HepG2 (cell line): ENCODE measurements around the gene APOM. TPM values are rescaled to one million over a fixed set of nuclear protein-coding genes. Genes with fewer than 3 reads are reported as not detected.
A peak's percentile ranks its signal among the peaks of the same experiment; 100 is the strongest.

ENCODE experiments used
- ATAC-seq: fragments of 200-7000 bp; cut with Tn5 transposase; 3 replicates; pipeline ENCODE4 v1.9.1; 2020; ENCODE audit warnings: mild to moderate bottlenecking, moderate library complexity
- BruUV-seq: library from RNA; stranded (reverse); fragments of 400-500 nt; replicated peaks from 2 replicates; lab custom pipeline; 2021; lab: Mats Ljungman, UMichigan
- CTCF ChIA-PET: fragments of 300-600 bp; formaldehyde crosslinking; extraction: SDS; loops from one replicate; lab custom pipeline; 2021; ENCODE audit warnings: low total read pairs, inconsistent platforms, low intra/inter-chr PET ratio; lab: Yijun Ruan, JAX
- POLR2A ChIA-PET: fragments of 350-600 bp; sonication (Branson Sonifier 250); formaldehyde crosslinking; loops from one replicate; lab custom pipeline; 2020; ENCODE audit warnings: antibody characterized with exemption, inconsistent platforms; lab: Yijun Ruan, JAX
- DNase-seq: peaks from one replicate; pipeline ENCODE4 v3.0.0-alpha.2; 2015; ENCODE audit warnings: low spot score
- FAIRE-seq: peaks from 3 replicates; lab custom pipeline; 2011; peaks lifted over from hg19 to GRCh38; lab: Jason Lieb, UNC
- H2AFZ ChIP-seq: one replicate; pipeline ENCODE4 v1.6.1; 2011; ENCODE audit warnings: low read length, inconsistent platforms
- H3K27ac ChIP-seq: fragments of 300-600 bp; 3 replicates; pipeline ENCODE4 v1.8.0; 2011; ENCODE audit warnings: mixed run types, mild to moderate bottlenecking, mixed read lengths, low read length, inconsistent platforms; ENCODE audit not compliant: insufficient read depth; ENCODE audit errors: extremely low read length
- H3K27me3 ChIP-seq, 2 experiments: fragments of 200-600 bp in 1 of 2; 2 replicates in 1 of 2; 3 replicates in 1 of 2; pipeline versions ENCODE4 v1.6.0 to v1.8.0; 2011; ENCODE audit warnings: low read length in 2 of 2, mild to moderate bottlenecking in 2 of 2, moderate library complexity in 2 of 2, inconsistent platforms in 1 of 2; ENCODE audit not compliant: insufficient read depth in 2 of 2, control insufficient read depth in 1 of 2
- H3K36me3 ChIP-seq, 2 experiments: fragments of 200-600 bp in 1 of 2; replicated peaks in 1 of 2; 2 replicates in 1 of 2; 3 replicates in 1 of 2; pipeline versions ENCODE4 v1.5.1 to v1.8.0; 2011; ENCODE audit warnings: low read length in 2 of 2, inconsistent platforms in 1 of 2; ENCODE audit not compliant: insufficient read depth in 2 of 2, control insufficient read depth in 1 of 2
- H3K4me1 ChIP-seq: 2 replicates; pipeline ENCODE4 v1.5.1; 2012; ENCODE audit warnings: low read length, inconsistent platforms; ENCODE audit not compliant: insufficient read depth
- H3K4me2 ChIP-seq: 2 replicates; pipeline ENCODE4 v1.6.0; 2011; ENCODE audit warnings: low read depth, low read length, inconsistent platforms
- H3K4me3 ChIP-seq, 3 experiments: fragments of 200-600 bp in 1 of 3; sonication (generic), shearing (Covaris generic) in 1 of 3; replicated peaks in 1 of 3; 2 replicates each; pipeline ENCODE4 v1.5.1; 2011 to 2016; ENCODE audit warnings: low read length in 3 of 3, inconsistent platforms in 2 of 3, low read depth in 2 of 3, mild to moderate bottlenecking in 2 of 3, control low read depth in 1 of 3, mixed read lengths in 1 of 3; ENCODE audit not compliant: insufficient read depth in 1 of 3
- H3K79me2 ChIP-seq: one replicate; pipeline ENCODE4 v1.6.1; 2011; ENCODE audit warnings: low read length, inconsistent platforms; ENCODE audit not compliant: insufficient read depth
- H3K9ac ChIP-seq: 2 replicates; pipeline ENCODE4 v1.6.0; 2011; ENCODE audit warnings: mild to moderate bottlenecking, low read depth, low read length, inconsistent platforms; ENCODE audit not compliant: insufficient read depth
- H3K9me3 ChIP-seq: 2 replicates; pipeline ENCODE4 v1.5.1; 2012; ENCODE audit warnings: mild to moderate bottlenecking, low read length
- H4K20me1 ChIP-seq: 2 replicates; pipeline ENCODE4 v1.6.0; 2011; ENCODE audit warnings: inconsistent platforms, mild to moderate bottlenecking, low read length, moderate library complexity; ENCODE audit not compliant: insufficient read depth
- AKNA ChIP-seq: sonication (generic); formaldehyde crosslinking; IDR thresholded peaks from 2 replicates; pipeline ENCODE4 v1.4.0; 2020; ENCODE audit warnings: missing genetic modification reagents, borderline replicate concordance
- ARID4A ChIP-seq: sonication (generic); formaldehyde crosslinking; IDR thresholded peaks from 2 replicates; pipeline ENCODE4 v1.5.0; 2020; ENCODE audit warnings: mild to moderate bottlenecking, missing genetic modification reagents, borderline replicate concordance
- ATF5 ChIP-seq: sonication (generic); formaldehyde crosslinking; IDR thresholded peaks from 2 replicates; pipeline ENCODE4 v1.4.0; 2020; ENCODE audit warnings: mild to moderate bottlenecking, low read depth, missing genetic modification reagents
- GZF1 ChIP-seq: sonication (generic); formaldehyde crosslinking; IDR thresholded peaks from 2 replicates; pipeline ENCODE4 v1.5.1; 2020; ENCODE audit warnings: mild to moderate bottlenecking, missing genetic modification reagents
- MAFK ChIP-seq, 2 experiments: IDR thresholded peaks in 1 of 2; conservative IDR thresholded peaks in 1 of 2; 2 replicates each; pipeline ENCODE4 v1.6.1; 2011; ENCODE audit warnings: improper control_type of control experiment in 2 of 2, low read length in 2 of 2
- MTA1 ChIP-seq: sonication (generic); formaldehyde crosslinking; IDR thresholded peaks from 2 replicates; pipeline ENCODE4 v1.4.0; 2020; ENCODE audit warnings: missing genetic modification reagents, mild to moderate bottlenecking, borderline replicate concordance
- NR2F1 ChIP-seq, 2 experiments: fragments of 450-650 bp in 1 of 2; formaldehyde crosslinking in 1 of 2; IDR thresholded peaks; 2 replicates each; pipeline versions ENCODE4 v1.5.0 to v1.6.1; 2016 to 2020; ENCODE audit warnings: mild to moderate bottlenecking in 1 of 2, missing compliant biosample characterization in 1 of 2, missing genetic modification reagents in 1 of 2, moderate library complexity in 1 of 2
- SSRP1 ChIP-seq: IDR thresholded peaks from 2 replicates; pipeline ENCODE4 v1.6.1; 2016; ENCODE audit warnings: control low read depth
- ZFYVE20 ChIP-seq: sonication (generic); formaldehyde crosslinking; IDR thresholded peaks from 2 replicates; pipeline ENCODE4 v1.8.0; 2023; ENCODE audit warnings: low read depth, mild to moderate bottlenecking, moderate library complexity, missing genetic modification reagents, borderline replicate concordance
- ZMYM4 ChIP-seq: sonication (generic); formaldehyde crosslinking; IDR thresholded peaks from 2 replicates; pipeline ENCODE4 v1.8.1; 2023; ENCODE audit warnings: mild to moderate bottlenecking, missing genetic modification reagents
- ZNF329 ChIP-seq: sonication (generic); formaldehyde crosslinking; IDR thresholded peaks from 2 replicates; pipeline ENCODE4 v1.9.0; 2021; ENCODE audit warnings: low read depth, mild to moderate bottlenecking, missing genetic modification reagents
- ZNF792 ChIP-seq: IDR thresholded peaks from 2 replicates; pipeline ENCODE4 v1.6.1; 2016
- ZNF816 ChIP-seq: sonication (generic); formaldehyde crosslinking; IDR thresholded peaks from 2 replicates; pipeline ENCODE4 v1.8.0; 2022; ENCODE audit warnings: missing genetic modification reagents, mild to moderate bottlenecking, borderline replicate concordance
- ZNF850 ChIP-seq: sonication (generic); formaldehyde crosslinking; conservative IDR thresholded peaks from 2 replicates; pipeline ENCODE4 v1.9.0; 2021; ENCODE audit warnings: mild to moderate bottlenecking, missing genetic modification reagents
- WGBS: methylation state at CpG from one replicate; pipeline ENCODE4 v1.1.6; 2017; ENCODE audit warnings: low lambda C conversion rate; 5-methylcytosine and 5-hydroxymethylcytosine counted together
- in situ Hi-C: cut with HindIII; loops from 2 replicates; pipeline ENCODE4 v1.10.0; 2017; ENCODE audit warnings: low pct_unique_long_range_greater_than_20kb; ENCODE audit not compliant: extremely low pct_ligation_motif_present
- intact Hi-C: fragments of 100-400 bp; cut with micrococcal nuclease; formaldehyde crosslinking; loops from one replicate; pipeline ENCODE4 v1.10.0; 2022; ENCODE audit not compliant: unreplicated experiment
- polyA plus RNA-seq, 8 experiments: library from polyadenylated mRNA; depleted of rRNA in 3 of 8; stranded (reverse) in 7 of 8; unstranded in 1 of 8; fragments of >200 nt; fragmentation: Illumina TruSeq in 4 of 8; extraction: Trizol in 4 of 8; gene quantifications; 2 replicates each; pipeline versions ENCODE4 v1.2.1 to v1.2.3, GENCODE V29; 2011 to 2016; ENCODE audit warnings: low read depth in 4 of 8, missing spikeins in 1 of 8, mixed read lengths in 1 of 8; ENCODE audit not compliant: insufficient read depth in 1 of 8
- total RNA-seq, 5 experiments: library from RNA; depleted of rRNA; stranded (reverse); fragments of >200 nt; fragmentation: Illumina TruSeq; extraction: Trizol; gene quantifications; 2 replicates each; pipeline ENCODE4 v1.2.3, GENCODE V29; 2016; ENCODE audit warnings: low read depth in 1 of 5

Gene APOM
- total and polyA plus RNA-seq, 2 of the 13 experiments (the other 11 are each of a cell fraction or from before 2014, with no cell fraction given) = 98.2 to 1,140 TPM

GRCh38 chr6:31658158-31658688 is 2.5 kb downstream of the APOM start:
- Histone ChIP-seq H3K27ac (peak overlapping the region; percentile 73), H3K79me2 (peaks cover 61% of the 10 kb centered on the region), H3K4me2 (peak overlapping the region; percentile 100), H3K4me3 (peak overlapping the region; percentile 56 to 78 (median 72)), H3K4me1 (peaks cover 95% of the 10 kb centered on the region), H3K9ac (peak overlapping the region; percentile 72), H3K9me3 (no peaks in the 10 kb centered on the region), H4K20me1 (peaks cover 19% of the 10 kb centered on the region; the same call in 1 of the 2 replicates), H2AFZ (no peak overlapping the region), H3K27me3 (no peaks in the 10 kb centered on the region; a peak in 2 of 5 replicates), H3K36me3 (peaks cover 10 to 20% of the 10 kb centered on the region in 2 experiments)
- DNase-seq (no peak), FAIRE-seq (no peak), ATAC-seq (no peak)
- BruUV-seq = no TSS peak
- 55% methylated on average over 4 of the region's 4 CpGs for WGBS
- CTCF ChIA-PET = no interaction called here
- intact Hi-C loops = loop anchor here (10.0 kb wide), 1 partner anchor 113 kb away; the partner anchor contains the start of genes ATP6V1G2, DDX39B and NFKBIL1
- POLR2A ChIA-PET = interaction anchor here (0.9 to 7.9 kb wide), 14 partner anchors 11 to 207 kb away, joined by 3 to 104 read pairs (median 3); partner anchors contain the start of genes AIF1, HSPA1B, LY6G5B and NEU1
- in situ Hi-C loops = no loop called here
- no peak for TF ChIP-seq ZFYVE20
- peak; percentile 83 to 85 for TF ChIP-seq MAFK (conservative IDR thresholded peaks at IDR 0.05 in 1 of 2, IDR thresholded peaks at IDR 0.05 in 1 of 2; ENCODE audit: low read length in 2 of 2)
- TF ChIP-seq ZMYM4 = no peak
- TF ChIP-seq ZNF850 (CRISPR knock-in tag) = no peak
- TF ChIP-seq MTA1 (CRISPR knock-in tag) = no peak
- 0 out of 2 replicates have a peak, but pooled peaks have one; percentile 37 for TF ChIP-seq AKNA
- TF ChIP-seq ZNF792 (CRISPR knock-in tag) = no peak
- peak; percentile 45; the same call in 1 of the 2 replicates for TF ChIP-seq SSRP1 (CRISPR knock-in tag)
- peak; percentile 11; the same call in 1 of the 2 replicates for TF ChIP-seq ARID4A (CRISPR knock-in tag)
- no peak for TF ChIP-seq ZNF329 (CRISPR knock-in tag)
- 0 out of 2 replicates have a peak, but pooled peaks have one; percentile 7 for TF ChIP-seq GZF1 (CRISPR knock-in tag)
- no peak for TF ChIP-seq NR2F1 (CRISPR knock-in tag; IDR thresholded peaks at IDR 0.05)
- TF ChIP-seq ZNF816 (CRISPR knock-in tag) = no peak
- no peak for TF ChIP-seq ATF5
